Posterior cingulate gyrus (tissue), 11 donors: ENCODE measurements around the gene SLC26A1.

ENCODE experiments used
- DNase-seq, 10 donors: peaks; one replicate each; pipeline versions ENCODE4 v3.0.0 to v3.0.0-alpha.2; 2020 to 2021; ENCODE audit warnings: mixed read lengths in 3 of 10
- intact Hi-C: fragments of 100-400 bp; cut with DNase I; formaldehyde crosslinking; loops from one replicate; pipeline ENCODE4 v1.15.1; 2023

Gene SLC26A1

DNA sequence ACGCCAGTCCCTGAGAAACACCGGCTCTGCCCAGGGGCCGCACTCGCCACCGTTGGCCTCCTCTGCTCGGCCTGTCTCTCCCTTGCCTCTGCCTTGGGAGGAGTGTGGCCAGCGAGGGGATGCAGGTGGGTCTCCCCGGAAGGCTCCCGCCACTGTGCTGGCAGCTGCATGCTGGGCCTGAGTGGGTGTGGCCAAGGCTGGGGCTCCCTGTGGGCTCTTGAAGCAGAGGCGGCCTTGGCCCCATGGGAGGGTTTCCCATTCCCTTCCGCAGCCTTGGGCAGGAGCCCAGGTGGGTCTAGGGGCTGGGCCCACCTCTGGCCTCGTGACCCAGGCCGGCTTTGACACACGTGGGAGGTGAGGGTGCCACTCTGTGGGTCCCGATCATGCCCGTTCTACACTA lies 37.4 kb upstream of the SLC26A1 start:
- no peak for DNase-seq
- intact Hi-C loops: no loop called here

GRCh38 chr4:1030031-1030430 lies 36.8 kb upstream of the SLC26A1 start:
- intact Hi-C loops: no loop called here
- DNase-seq: no peak

GRCh38 chr4:1029529-1029928 lies 36.3 kb upstream of the SLC26A1 start:
- no peak for DNase-seq

DNA sequence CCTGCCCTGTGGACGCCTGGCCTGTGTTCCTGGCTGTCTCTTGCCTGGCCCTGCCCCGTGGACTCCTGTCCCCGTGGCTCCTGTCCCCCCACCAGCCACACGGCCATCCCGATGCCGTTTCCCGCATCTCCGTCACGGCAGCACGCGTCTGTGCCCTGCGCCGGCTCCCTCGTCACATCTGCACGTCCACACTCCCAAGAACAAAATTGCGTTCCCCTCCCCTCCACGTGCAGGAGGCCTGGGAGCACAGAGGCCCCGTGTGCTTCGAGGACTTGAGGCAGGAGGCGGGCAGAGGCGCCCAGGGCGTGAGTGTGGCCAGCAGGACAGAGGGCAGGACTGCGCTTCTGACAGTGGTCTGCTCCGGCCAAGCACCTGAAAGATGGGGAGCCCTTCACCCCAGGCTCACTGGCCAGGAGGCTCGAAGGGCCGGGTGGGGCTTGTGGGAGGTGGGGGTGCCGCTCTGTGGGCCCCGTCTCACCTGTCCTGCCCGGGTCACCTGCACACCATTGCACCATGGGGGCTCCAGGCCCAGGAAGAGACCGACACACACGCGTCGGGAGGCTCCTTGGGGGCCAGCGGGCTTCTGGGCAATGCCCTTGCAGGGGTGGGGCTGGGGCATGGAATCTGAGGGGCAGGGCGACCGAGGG lies 35.5 kb upstream of the SLC26A1 start:
- intact Hi-C loops: no loop called here
- DNase-seq: no peak

More at GRCh38 chr4:1029529-1029928, 36.3 kb upstream of the SLC26A1 start:
- intact Hi-C loops: no loop called here

- no peak for DNase-seq
- intact Hi-C loops: no loop called here
Observed at GRCh38 chr4:1027915-1028238, 34.7 kb upstream of the SLC26A1 start.

GRCh38 chr4:1027219-1027914 lies 34.2 kb upstream of the SLC26A1 start:
- no peak for DNase-seq
- intact Hi-C loops: no loop called here

DNA sequence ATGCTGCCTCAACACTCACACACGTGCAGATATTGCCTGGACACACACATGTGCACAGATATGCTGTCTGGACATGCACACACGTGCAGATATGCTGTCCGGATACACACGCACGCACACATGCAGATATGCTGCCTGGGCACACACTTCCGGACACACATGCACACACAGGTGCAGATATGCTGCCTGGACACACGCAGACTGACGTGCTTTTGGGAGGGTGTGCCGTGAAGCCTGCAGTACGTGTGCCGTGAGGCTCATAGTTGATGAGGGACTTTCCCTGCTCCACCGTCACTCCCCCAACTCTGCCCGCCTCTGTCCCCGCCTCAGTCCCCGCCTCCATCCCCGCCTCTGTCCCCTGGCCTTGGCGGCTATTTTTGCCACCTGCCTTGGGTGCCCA lies 32.9 kb upstream of the SLC26A1 start:
- intact Hi-C loops: no loop called here
- DNase-seq: no peak

DNA sequence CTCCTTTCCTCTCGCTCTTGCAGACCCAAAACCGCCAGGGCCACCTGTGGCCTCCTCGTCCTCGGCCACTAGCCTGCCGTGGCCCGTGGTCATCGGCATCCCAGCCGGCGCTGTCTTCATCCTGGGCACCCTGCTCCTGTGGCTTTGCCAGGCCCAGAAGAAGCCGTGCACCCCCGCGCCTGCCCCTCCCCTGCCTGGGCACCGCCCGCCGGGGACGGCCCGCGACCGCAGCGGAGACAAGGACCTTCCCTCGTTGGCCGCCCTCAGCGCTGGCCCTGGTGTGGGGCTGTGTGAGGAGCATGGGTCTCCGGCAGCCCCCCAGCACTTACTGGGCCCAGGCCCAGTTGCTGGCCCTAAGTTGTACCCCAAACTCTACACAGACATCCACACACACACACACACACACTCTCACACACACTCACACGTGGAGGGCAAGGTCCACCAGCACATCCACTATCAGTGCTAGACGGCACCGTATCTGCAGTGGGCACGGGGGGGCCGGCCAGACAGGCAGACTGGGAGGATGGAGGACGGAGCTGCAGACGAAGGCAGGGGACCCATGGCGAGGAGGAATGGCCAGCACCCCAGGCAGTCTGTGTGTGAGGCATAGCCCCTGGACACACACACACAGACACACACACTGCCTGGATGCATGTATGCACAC lies 31.8 kb upstream of the SLC26A1 start:
- intact Hi-C loops: no loop called here

GRCh38 chr4:1023895-1024740 lies 30.9 kb upstream of the SLC26A1 start:
- intact Hi-C loops: no loop called here
- no peak for DNase-seq

More for the DNA sequence above, 31.8 kb upstream of the SLC26A1 start:
- DNase-seq: no peak

DNA sequence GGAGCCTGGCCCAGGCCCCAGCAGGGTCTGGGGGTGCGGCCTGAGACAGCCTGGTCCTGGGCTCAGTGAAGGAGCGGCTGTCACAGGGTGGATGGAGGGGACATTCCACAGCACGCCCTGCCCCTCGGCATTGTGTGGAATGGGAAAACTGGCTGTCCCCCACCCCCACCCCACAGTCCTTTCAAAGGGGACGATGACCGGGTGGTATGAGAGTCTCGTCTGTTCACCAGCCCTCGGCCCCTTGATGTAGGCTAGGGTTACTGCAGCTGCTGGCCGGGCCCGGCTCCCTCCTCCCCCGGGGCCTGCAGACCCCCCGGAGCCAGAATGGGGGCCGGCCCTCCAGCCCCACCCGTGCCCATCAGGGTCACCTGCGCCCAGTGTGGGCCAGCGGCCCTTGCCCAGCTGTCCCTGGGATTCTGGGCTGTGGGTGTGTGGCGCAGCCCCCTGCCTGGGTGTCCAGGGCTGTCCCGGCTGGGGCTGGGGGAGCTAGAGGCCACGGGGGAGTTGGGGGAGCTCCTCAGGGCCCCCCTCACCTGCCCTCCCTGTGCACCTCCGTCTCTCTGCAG lies 30.0 kb upstream of the SLC26A1 start:
- intact Hi-C loops: no loop called here
- DNase-seq: no peak

DNA sequence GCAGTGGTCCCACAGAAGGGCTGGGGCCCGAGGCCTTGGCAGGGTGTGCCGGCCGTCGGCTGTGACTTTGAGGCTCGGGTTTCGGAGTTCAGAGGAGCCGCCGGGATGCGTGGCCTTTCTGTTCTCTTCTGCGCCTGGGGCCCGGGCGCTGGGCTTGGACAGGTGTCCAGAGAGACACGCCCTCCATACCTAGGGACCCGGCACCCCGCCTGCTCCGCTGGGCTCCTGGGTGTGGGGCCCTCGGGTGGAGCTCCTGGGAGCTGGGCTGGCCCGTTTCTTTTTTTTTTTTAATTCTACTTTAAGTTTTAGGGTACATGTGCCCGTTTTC lies 29.5 kb upstream of the SLC26A1 start:
- DNase-seq: no peak
- intact Hi-C loops: no loop called here

DNA sequence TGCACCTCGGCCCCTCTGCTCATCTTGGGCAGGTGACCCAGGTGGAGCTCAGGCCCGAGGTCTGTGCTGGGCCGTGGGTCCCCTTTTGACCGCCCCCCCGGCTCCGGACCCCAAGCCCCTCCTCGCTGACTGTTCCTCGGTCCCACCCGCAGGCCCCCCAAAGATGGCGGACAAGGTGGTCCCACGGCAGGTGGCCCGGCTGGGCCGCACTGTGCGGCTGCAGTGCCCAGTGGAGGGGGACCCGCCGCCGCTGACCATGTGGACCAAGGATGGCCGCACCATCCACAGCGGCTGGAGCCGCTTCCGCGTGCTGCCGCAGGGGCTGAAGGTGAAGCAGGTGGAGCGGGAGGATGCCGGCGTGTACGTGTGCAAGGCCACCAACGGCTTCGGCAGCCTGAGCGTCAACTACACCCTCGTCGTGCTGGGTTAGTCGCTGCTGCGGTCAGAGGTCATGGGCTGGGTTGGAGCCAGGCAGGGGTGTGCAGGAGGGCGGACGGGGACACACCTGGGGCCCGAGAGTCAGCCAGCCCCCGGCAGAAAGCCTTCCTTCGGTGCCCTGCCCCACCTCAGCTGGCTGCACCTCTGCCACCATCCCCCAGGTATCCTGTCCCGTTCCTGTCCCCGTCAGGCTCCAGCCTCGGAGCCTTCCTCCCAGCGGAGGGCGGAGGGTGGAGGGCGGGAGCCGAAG lies 29.0 kb upstream of the SLC26A1 start:
- intact Hi-C loops: no loop called here
- DNase-seq: no peak

- intact Hi-C loops: no loop called here
- no peak for DNase-seq
Observed at GRCh38 chr4:1021386-1022050, 28.3 kb upstream of the SLC26A1 start.

DNA sequence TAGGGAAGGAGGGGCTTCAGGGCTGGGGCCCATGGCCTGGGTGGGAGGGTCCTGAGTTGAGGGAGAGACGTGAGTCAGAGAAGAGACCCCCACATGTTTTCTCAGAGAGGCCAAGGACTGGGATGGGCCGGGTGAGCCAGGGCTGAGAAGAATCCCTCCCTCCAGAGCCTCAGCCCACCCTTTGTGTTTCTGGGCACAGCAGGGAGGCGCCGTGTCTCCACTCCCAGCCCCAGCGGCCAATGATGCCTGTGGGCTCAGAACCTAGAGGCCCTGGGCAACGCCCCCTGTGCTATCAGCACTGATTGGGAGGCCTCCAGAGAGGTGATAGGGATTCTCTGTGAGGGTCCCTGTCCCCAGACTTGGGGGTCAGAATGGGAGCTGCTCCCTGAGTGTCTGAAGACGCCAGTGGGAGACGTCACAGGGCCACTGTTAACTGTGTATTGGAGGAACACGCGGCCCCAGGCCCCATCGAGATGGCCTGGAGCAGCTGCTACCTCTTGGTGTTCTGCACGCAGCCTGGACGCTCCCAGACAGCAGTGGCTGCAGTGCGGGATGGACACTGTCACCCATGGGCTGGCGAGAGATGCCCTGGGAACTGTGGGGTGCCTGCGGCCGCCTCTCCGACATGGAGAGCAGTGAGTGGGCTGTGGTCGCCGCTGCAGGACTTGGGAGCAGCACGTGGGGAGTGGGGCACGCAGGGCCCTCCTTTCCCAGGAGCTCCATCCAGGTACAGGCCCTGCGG lies 26.7 kb upstream of the SLC26A1 start:
- DNase-seq: no peak
- intact Hi-C loops: no loop called here

DNA sequence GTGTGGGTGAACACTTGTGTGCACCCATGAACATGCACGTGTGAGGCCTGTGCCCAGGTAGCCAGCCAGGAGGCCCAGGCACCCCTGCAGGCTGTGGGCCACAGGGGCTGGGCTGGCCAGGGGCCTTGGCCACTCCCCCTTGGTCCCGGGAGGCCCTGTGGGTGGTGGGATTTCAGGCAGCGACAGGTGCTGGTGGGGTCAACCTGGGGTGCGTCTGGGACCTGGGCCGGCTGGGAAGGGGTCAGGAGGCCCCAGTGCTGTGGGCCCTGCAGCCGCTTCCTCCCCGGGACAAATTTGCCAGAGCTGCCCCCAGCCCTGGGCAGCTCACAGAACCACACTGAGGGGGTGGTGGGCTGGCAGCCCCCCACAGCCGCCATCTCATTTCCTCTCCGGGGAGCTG lies 26.1 kb upstream of the SLC26A1 start:
- DNase-seq: no peak
- intact Hi-C loops: no loop called here

DNA sequence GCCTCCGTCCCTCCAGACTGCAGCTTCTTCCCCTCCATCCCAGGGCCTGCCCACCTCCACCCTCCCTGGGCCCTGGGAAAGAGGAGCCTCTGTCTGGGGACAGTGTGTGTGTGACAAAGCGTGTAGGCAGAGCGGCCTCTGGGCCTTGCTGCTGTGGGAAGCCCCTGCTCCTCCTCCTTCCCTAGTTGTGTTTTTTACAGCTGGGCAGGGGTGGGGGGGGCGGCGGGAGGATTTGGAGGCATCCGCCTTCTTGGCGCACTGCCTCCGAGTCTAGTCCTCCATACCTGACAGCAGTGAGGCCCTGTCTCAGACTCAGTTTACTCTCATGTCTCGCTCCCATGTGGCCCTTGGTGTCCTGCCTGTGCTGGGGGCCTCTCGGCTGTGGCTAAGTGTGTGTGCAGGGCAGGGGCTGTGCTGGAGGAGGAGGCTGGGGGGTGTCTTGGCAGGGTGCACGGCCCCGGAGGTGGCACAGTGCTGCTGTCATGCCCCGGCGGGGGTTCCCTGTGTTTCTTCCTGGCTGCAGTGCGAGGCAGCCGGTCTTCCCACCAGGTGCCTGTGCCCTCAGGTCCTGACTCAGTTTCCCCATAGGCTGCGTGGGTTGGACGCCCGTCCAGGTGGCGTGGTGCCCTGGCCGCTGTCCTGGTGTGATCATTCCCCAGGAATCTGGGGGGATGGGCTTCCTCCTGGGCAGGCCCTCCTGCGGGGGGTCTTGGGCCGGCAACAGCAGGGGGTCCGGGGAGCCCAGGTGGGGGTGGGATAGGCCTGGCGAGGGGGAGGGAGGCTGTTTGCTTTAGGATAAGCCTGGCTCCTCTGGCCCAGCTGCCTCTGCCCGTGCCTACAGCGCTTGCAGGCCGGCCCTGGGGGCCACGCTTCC lies 25.2 kb upstream of the SLC26A1 start:
- DNase-seq: no peak
- intact Hi-C loops: no loop called here

DNA sequence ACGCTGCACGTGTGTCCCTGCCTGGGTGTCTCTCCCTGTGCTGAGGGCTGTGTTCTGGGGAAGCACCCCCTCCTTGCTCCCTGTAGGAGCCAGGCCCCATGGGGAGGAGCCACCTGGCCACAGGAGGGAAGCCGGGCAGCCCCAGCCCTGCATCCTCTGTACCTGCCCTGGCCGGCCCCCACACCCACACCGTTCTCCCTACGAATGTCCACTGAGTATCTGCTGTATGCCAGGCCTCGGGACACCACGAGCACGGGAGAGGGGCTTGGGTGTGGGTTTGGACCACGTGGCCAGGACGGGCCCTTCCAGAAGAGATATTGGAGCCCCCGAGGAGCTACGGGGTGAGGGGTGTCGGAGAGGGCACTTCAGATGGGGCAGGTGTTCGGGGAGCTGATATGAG lies 24.5 kb upstream of the SLC26A1 start:
- DNase-seq: no peak
- intact Hi-C loops: no loop called here

GRCh38 chr4:1017211-1017610 lies 24.0 kb upstream of the SLC26A1 start:
- intact Hi-C loops: no loop called here
- no peak for DNase-seq
